ENCODE data around the gene GABRD.

The GABRD gene

GRCh38 chr1:2020310-2020655 is 1.1 kb downstream of the GABRD start:
- no peak overlapping the region for H3K4me3 ChIP-seq (ENCODE audit: low read length in 2 of 2)
- peaks cover 7% of the 10 kb centered on the region for H3K4me1 ChIP-seq (ENCODE audit: control insufficient read depth, insufficient read depth, low read length)
- peaks cover 58 to 60% of the 10 kb centered on the region in 2 donors for H3K27me3 ChIP-seq (ENCODE audit: control insufficient read depth in 1 of 2, insufficient read depth in 2 of 2, low read length in 2 of 2)

GRCh38 chr1:2021550-2021949 is 2.4 kb downstream of the GABRD start:
- no peak overlapping the region for H3K27ac ChIP-seq (ENCODE audit: low read length)
- H3K9ac ChIP-seq (ENCODE audit: low read length in 2 of 2): no peak overlapping the region
- H3K27me3 ChIP-seq (ENCODE audit: control insufficient read depth in 1 of 2, insufficient read depth in 2 of 2, low read length in 2 of 2): peaks cover 53 to 65% of the 10 kb centered on the region in 2 donors
- no peaks in the 10 kb centered on the region for H3K9me3 ChIP-seq (ENCODE audit: control insufficient read depth in 2 of 2, low read length in 2 of 2)
- no peak overlapping the region for H3K4me3 ChIP-seq (ENCODE audit: low read length in 2 of 2)
- H3K36me3 ChIP-seq (ENCODE audit: control insufficient read depth in 2 of 2, insufficient read depth in 2 of 2, low read length in 2 of 2): no peaks in the 10 kb centered on the region
- H3K4me1 ChIP-seq (ENCODE audit: control insufficient read depth, insufficient read depth, low read length): peaks cover 11% of the 10 kb centered on the region

More at GRCh38 chr1:2020310-2020655, 1.1 kb downstream of the GABRD start:
- Histone ChIP-seq H3K9me3 (ENCODE audit: control insufficient read depth in 2 of 2, low read length in 2 of 2) (no peaks in the 10 kb centered on the region), H3K27ac (ENCODE audit: low read length) (no peak overlapping the region), H3K9ac (ENCODE audit: low read length in 2 of 2) (no peak overlapping the region), H3K36me3 (ENCODE audit: control insufficient read depth in 2 of 2, insufficient read depth in 2 of 2, low read length in 2 of 2) (no peaks in the 10 kb centered on the region)

GRCh38 chr1:2022063-2022770 is 3.1 kb downstream of the GABRD start:
- Histone ChIP-seq H3K27ac (ENCODE audit: low read length) (no peak overlapping the region), H3K9me3 (ENCODE audit: control insufficient read depth in 2 of 2, low read length in 2 of 2) (no peaks in the 10 kb centered on the region), H3K27me3 (ENCODE audit: control insufficient read depth in 1 of 2, insufficient read depth in 2 of 2, low read length in 2 of 2) (peaks cover 53 to 65% of the 10 kb centered on the region in 2 donors), H3K9ac (ENCODE audit: low read length in 2 of 2) (no peak overlapping the region), H3K4me1 (ENCODE audit: control insufficient read depth, insufficient read depth, low read length) (peaks cover 11% of the 10 kb centered on the region), H3K4me3 (ENCODE audit: low read length in 2 of 2) (no peak overlapping the region), H3K36me3 (ENCODE audit: control insufficient read depth in 2 of 2, insufficient read depth in 2 of 2, low read length in 2 of 2) (no peaks in the 10 kb centered on the region)

GRCh38 chr1:2023187-2023586 is 4.0 kb downstream of the GABRD start:
- Histone ChIP-seq H3K27ac (ENCODE audit: low read length) (no peak overlapping the region), H3K9me3 (ENCODE audit: control insufficient read depth in 2 of 2, low read length in 2 of 2) (no peaks in the 10 kb centered on the region), H3K4me3 (ENCODE audit: low read length in 2 of 2) (no peak overlapping the region), H3K27me3 (ENCODE audit: control insufficient read depth in 1 of 2, insufficient read depth in 2 of 2, low read length in 2 of 2) (peaks cover 49 to 65% of the 10 kb centered on the region in 2 donors), H3K9ac (ENCODE audit: low read length in 2 of 2) (no peak overlapping the region), H3K4me1 (ENCODE audit: control insufficient read depth, insufficient read depth, low read length) (peaks cover 11% of the 10 kb centered on the region), H3K36me3 (ENCODE audit: control insufficient read depth in 2 of 2, insufficient read depth in 2 of 2, low read length in 2 of 2) (no peaks in the 10 kb centered on the region)

GRCh38 chr1:2024451-2024850 is 5.3 kb downstream of the GABRD start:
- Histone ChIP-seq H3K4me3 (ENCODE audit: low read length in 2 of 2) (no peak overlapping the region), H3K9me3 (ENCODE audit: control insufficient read depth in 2 of 2, low read length in 2 of 2) (no peaks in the 10 kb centered on the region), H3K4me1 (ENCODE audit: control insufficient read depth, insufficient read depth, low read length) (peaks cover 11% of the 10 kb centered on the region), H3K27me3 (ENCODE audit: control insufficient read depth in 1 of 2, insufficient read depth in 2 of 2, low read length in 2 of 2) (peaks cover 44 to 59% of the 10 kb centered on the region in 2 donors), H3K9ac (ENCODE audit: low read length in 2 of 2) (no peak overlapping the region), H3K36me3 (ENCODE audit: control insufficient read depth in 2 of 2, insufficient read depth in 2 of 2, low read length in 2 of 2) (no peaks in the 10 kb centered on the region), H3K27ac (ENCODE audit: low read length) (no peak overlapping the region)

GRCh38 chr1:2024887-2025286 is 5.7 kb downstream of the GABRD start:
- H3K4me3 ChIP-seq (ENCODE audit: low read length in 2 of 2): no peak overlapping the region
- H3K4me1 ChIP-seq (ENCODE audit: control insufficient read depth, insufficient read depth, low read length): peaks cover 7% of the 10 kb centered on the region
- H3K36me3 ChIP-seq (ENCODE audit: control insufficient read depth in 2 of 2, insufficient read depth in 2 of 2, low read length in 2 of 2): no peaks in the 10 kb centered on the region
- H3K9ac ChIP-seq (ENCODE audit: low read length in 2 of 2): no peak overlapping the region
- no peak overlapping the region for H3K27ac ChIP-seq (ENCODE audit: low read length)
- H3K27me3 ChIP-seq (ENCODE audit: control insufficient read depth in 1 of 2, insufficient read depth in 2 of 2, low read length in 2 of 2): peaks cover 41 to 54% of the 10 kb centered on the region in 2 donors
- no peaks in the 10 kb centered on the region for H3K9me3 ChIP-seq (ENCODE audit: control insufficient read depth in 2 of 2, low read length in 2 of 2)

- H3K36me3 ChIP-seq (ENCODE audit: control insufficient read depth in 2 of 2, insufficient read depth in 2 of 2, low read length in 2 of 2): no peaks in the 10 kb centered on the region
- H3K4me1 ChIP-seq (ENCODE audit: control insufficient read depth, insufficient read depth, low read length): peaks cover 6% of the 10 kb centered on the region
- no peaks in the 10 kb centered on the region for H3K9me3 ChIP-seq (ENCODE audit: control insufficient read depth in 2 of 2, low read length in 2 of 2)
- peaks cover 34 to 48% of the 10 kb centered on the region in 2 donors for H3K27me3 ChIP-seq (ENCODE audit: control insufficient read depth in 1 of 2, insufficient read depth in 2 of 2, low read length in 2 of 2)
- no peak overlapping the region for H3K9ac ChIP-seq (ENCODE audit: low read length in 2 of 2)
- H3K27ac ChIP-seq (ENCODE audit: low read length): no peak overlapping the region
- peak overlapping the region in 1 of 2 donors; percentile 55 for H3K4me3 ChIP-seq (ENCODE audit: low read length in 2 of 2)
Observed at GRCh38 chr1:2025491-2025981, 6.4 kb downstream of the GABRD start.

- Histone ChIP-seq H3K9me3 (ENCODE audit: control insufficient read depth in 2 of 2, low read length in 2 of 2) (no peaks in the 10 kb centered on the region), H3K27me3 (ENCODE audit: control insufficient read depth in 1 of 2, insufficient read depth in 2 of 2, low read length in 2 of 2) (peaks cover 17 to 25% of the 10 kb centered on the region in 2 donors), H3K4me3 (ENCODE audit: low read length in 2 of 2) (no peak overlapping the region), H3K9ac (ENCODE audit: low read length in 2 of 2) (no peak overlapping the region), H3K4me1 (ENCODE audit: control insufficient read depth, insufficient read depth, low read length) (peaks cover 6% of the 10 kb centered on the region), H3K36me3 (ENCODE audit: control insufficient read depth in 2 of 2, insufficient read depth in 2 of 2, low read length in 2 of 2) (no peaks in the 10 kb centered on the region), H3K27ac (ENCODE audit: low read length) (no peak overlapping the region)
Observed at GRCh38 chr1:2027961-2028583, 8.9 kb downstream of the GABRD start.

GRCh38 chr1:2028870-2029560 is 9.9 kb downstream of the GABRD start:
- peaks cover 6% of the 10 kb centered on the region for H3K4me1 ChIP-seq (ENCODE audit: control insufficient read depth, insufficient read depth, low read length)
- H3K27me3 ChIP-seq (ENCODE audit: control insufficient read depth in 1 of 2, insufficient read depth in 2 of 2, low read length in 2 of 2): peaks cover 10 to 16% of the 10 kb centered on the region in 2 donors
- H3K9me3 ChIP-seq (ENCODE audit: control insufficient read depth in 2 of 2, low read length in 2 of 2): no peaks in the 10 kb centered on the region
- H3K9ac ChIP-seq (ENCODE audit: low read length in 2 of 2): no peak overlapping the region
- H3K36me3 ChIP-seq (ENCODE audit: control insufficient read depth in 2 of 2, insufficient read depth in 2 of 2, low read length in 2 of 2): no peaks in the 10 kb centered on the region
- no peak overlapping the region for H3K27ac ChIP-seq (ENCODE audit: low read length)
- no peak overlapping the region for H3K4me3 ChIP-seq (ENCODE audit: low read length in 2 of 2)

- no peak overlapping the region for H3K27ac ChIP-seq (ENCODE audit: low read length)
- H3K4me1 ChIP-seq (ENCODE audit: control insufficient read depth, insufficient read depth, low read length): peaks cover 6% of the 10 kb centered on the region
- H3K36me3 ChIP-seq (ENCODE audit: control insufficient read depth in 2 of 2, insufficient read depth in 2 of 2, low read length in 2 of 2): no peaks in the 10 kb centered on the region
- no peak overlapping the region for H3K4me3 ChIP-seq (ENCODE audit: low read length in 2 of 2)
- no peak overlapping the region for H3K9ac ChIP-seq (ENCODE audit: low read length in 2 of 2)
- no peaks in the 10 kb centered on the region for H3K9me3 ChIP-seq (ENCODE audit: control insufficient read depth in 2 of 2, low read length in 2 of 2)
- peaks cover 7 to 11% of the 10 kb centered on the region in 2 donors for H3K27me3 ChIP-seq (ENCODE audit: control insufficient read depth in 1 of 2, insufficient read depth in 2 of 2, low read length in 2 of 2)
Observed at GRCh38 chr1:2029561-2029960, 10.4 kb downstream of the GABRD start.

Data from stomach smooth muscle (tissue), 2 donors.